CD4-positive, CD25-positive, alpha-beta regulatory T cell (primary cell): Measurements from ENCODE around the gene SLC35F3. TPM values are rescaled to one million over a fixed set of nuclear protein-coding genes. Genes with fewer than 3 reads are reported as not detected.

Experiments
- ATAC-seq, 2 donors: fragments of 150-1000 bp; cut with Tn5 transposase; one replicate each; pipeline ENCODE4 v1.10.0; 2021; ENCODE audit warnings: low read depth in 2 of 2, moderate number of reproducible peaks in 2 of 2, moderate library complexity in 1 of 2
- DNase-seq, 3 donors: peaks; one replicate each; pipeline versions ENCODE4 v3.0.0 to v3.0.0-alpha.2; 2012 to 2022; ENCODE audit warnings: mixed read lengths in 1 of 3
- H3K27ac ChIP-seq: one replicate; pipeline ENCODE4 v1.7.0; 2013; ENCODE audit warnings: mild to moderate bottlenecking, low read length; ENCODE audit not compliant: insufficient read depth, poor library complexity, severe bottlenecking
- H3K27me3 ChIP-seq: one replicate; pipeline ENCODE4 v1.7.0; 2013; ENCODE audit warnings: low read length; ENCODE audit not compliant: control insufficient read depth, insufficient read depth
- H3K36me3 ChIP-seq: one replicate; pipeline ENCODE4 v1.7.0; 2013; ENCODE audit warnings: mild to moderate bottlenecking, low read length, moderate library complexity; ENCODE audit not compliant: control insufficient read depth, insufficient read depth
- H3K4me1 ChIP-seq: 2 replicates; pipeline ENCODE4 v1.7.0; 2013; ENCODE audit warnings: mild to moderate bottlenecking, low read length; ENCODE audit not compliant: insufficient read depth, control insufficient read depth, poor library complexity, severe bottlenecking
- H3K4me3 ChIP-seq: one replicate; pipeline ENCODE4 v1.7.0; 2013; ENCODE audit warnings: low read depth, mild to moderate bottlenecking, low read length, moderate library complexity
- H3K9me3 ChIP-seq, 2 experiments: 1 replicate in 1 of 2; 2 replicates in 1 of 2; pipeline ENCODE4 v1.7.0; 2013; ENCODE audit warnings: low read length in 2 of 2, mild to moderate bottlenecking in 1 of 2, moderate library complexity in 1 of 2; ENCODE audit not compliant: control insufficient read depth in 2 of 2
- H3K27ac Mint-ChIP-seq, 3 donors: one replicate each; pipeline ENCODE4 v1.8.0; 2020 to 2022; ENCODE audit warnings: mild to moderate bottlenecking in 3 of 3, mixed read lengths in 3 of 3, moderate library complexity in 2 of 3
- H3K27me3 Mint-ChIP-seq: one replicate; pipeline ENCODE4 v1.8.0; 2022; ENCODE audit warnings: mild to moderate bottlenecking, mixed read lengths
- H3K36me3 Mint-ChIP-seq: one replicate; pipeline ENCODE4 v1.8.0; 2020; ENCODE audit warnings: mixed read lengths
- H3K4me1 Mint-ChIP-seq, 4 donors: one replicate each; pipeline ENCODE4 v1.8.0; 2020 to 2022; ENCODE audit warnings: mixed read lengths in 4 of 4, mild to moderate bottlenecking in 1 of 4
- H3K4me3 Mint-ChIP-seq, 4 donors: one replicate each; pipeline ENCODE4 v1.8.0; 2020 to 2022; ENCODE audit warnings: mild to moderate bottlenecking in 4 of 4, mixed read lengths in 4 of 4, moderate library complexity in 3 of 4
- H3K9me3 Mint-ChIP-seq, 7 donors: one replicate each; pipeline ENCODE4 v1.8.0; 2020 to 2022; ENCODE audit warnings: mixed read lengths in 7 of 7, mild to moderate bottlenecking in 3 of 7, moderate library complexity in 2 of 7
- polyA plus RNA-seq, 4 donors: library from polyadenylated mRNA; unstranded; fragments of 300-500 nt; fragmentation: Illumina TruSeq; gene quantifications; one replicate each; pipeline ENCODE4 v1.2.3, GENCODE V29; 2021
- total RNA-seq: library from RNA; stranded (reverse); gene quantifications from one replicate; pipeline ENCODE4 v1.2.3, GENCODE V29; 2022

The SLC35F3 gene
- total and polyA plus RNA-seq, 5 donors from 2014 or later, result 0.35 to 1.4 (median 1.3) TPM

DNA sequence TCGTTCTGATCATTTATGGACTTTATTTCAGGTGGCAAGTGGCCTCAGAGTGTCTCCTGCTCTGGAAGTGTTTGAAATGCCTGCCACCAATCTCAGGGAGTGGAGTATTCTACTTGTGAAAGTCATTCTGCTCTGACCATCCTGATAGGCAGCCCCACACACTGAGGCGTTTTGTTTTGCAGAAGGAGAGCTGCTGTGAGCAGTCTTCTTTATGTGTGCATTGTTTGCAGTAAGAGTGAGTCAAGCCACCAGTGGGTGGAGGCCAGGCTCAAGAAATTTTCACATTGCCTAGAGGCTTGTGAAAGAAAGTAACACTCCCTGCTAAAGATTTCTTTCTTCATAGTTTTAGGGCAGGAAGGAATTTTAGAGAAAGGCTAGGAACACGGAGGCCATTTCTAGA, 204.4 kb downstream of the SLC35F3 start:
- H3K4me1 ChIP-seq, result no peaks in the 10 kb centered on the region
- DNase-seq, result no peak
- Mint-ChIP-seq H3K27ac (no peak overlapping the region), H3K4me3 (no peak overlapping the region), H3K27me3 (peaks cover 19% of the 10 kb centered on the region), H3K36me3 (no peaks in the 10 kb centered on the region), H3K9me3 (no peaks in the 10 kb centered on the region), H3K4me1 (no peaks in the 10 kb centered on the region)
- H3K27ac ChIP-seq, result no peak overlapping the region
- no peaks in the 10 kb centered on the region for H3K36me3 ChIP-seq
- H3K9me3 ChIP-seq, result no peaks in the 10 kb centered on the region
- no peak overlapping the region for H3K4me3 ChIP-seq
- H3K27me3 ChIP-seq, result peaks cover 2% of the 10 kb centered on the region
- no peak for ATAC-seq

DNA sequence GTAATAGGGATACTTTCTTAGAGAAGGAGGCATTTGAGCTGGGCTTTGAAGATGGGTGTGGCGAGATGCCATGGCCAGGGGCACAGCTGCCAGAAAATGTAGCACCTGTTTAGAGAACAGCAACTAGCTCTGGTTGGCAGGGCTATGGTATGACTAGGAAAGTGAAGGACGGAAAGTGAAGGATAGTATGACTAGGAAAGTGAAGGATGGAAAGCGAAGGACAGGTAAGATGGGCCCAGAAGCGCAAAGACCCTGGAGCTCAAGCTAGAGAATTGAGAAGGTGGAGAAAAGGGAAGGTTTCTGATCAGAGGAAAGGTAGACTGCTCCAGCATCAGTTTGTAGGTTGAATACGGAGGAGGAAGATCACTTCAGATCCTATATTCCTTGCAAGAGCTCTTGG, 205.4 kb downstream of the SLC35F3 start:
- ATAC-seq (no peak), DNase-seq (no peak)
- peak overlapping the region in 1 of 3 donors; percentile 61 for H3K27ac Mint-ChIP-seq

DNA sequence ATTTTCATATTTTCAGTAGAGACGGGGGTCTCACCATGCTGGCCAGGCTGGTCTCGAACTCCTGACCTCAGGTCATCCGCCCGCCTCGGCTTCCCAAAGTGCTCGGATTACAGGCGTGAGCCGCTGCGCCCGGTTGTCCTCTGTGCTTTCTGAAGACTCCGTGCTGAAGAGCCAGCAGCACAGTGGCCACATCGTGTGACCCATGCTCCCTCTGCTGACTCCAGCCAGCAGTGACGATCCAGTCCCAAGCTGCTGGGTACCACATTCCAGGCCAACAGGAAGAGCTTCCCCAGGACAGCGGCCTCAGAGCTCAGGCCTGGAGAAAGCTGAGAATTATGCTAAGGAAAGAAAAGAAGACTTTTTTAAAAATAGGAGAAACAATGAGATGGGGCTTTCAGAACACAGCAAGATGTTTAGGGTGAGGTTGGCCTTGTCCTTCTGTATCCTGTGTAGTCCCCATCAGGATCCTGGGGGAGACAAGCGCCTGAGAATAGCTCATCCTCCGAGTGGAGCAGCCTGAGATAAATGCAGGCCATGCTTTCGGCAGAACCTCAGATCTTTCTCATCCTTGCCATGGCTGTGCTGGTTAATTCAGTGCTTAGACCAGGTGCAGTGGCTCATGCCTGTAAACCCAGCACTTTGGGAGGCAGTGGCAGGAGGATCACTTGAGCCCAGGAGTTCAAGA, 207.1 kb downstream of the SLC35F3 start:
- Histone ChIP-seq H3K27me3 (peaks cover 6% of the 10 kb centered on the region), H3K4me1 (no peaks in the 10 kb centered on the region), H3K27ac (no peak overlapping the region), H3K36me3 (no peaks in the 10 kb centered on the region), H3K9me3 (no peaks in the 10 kb centered on the region), H3K4me3 (no peak overlapping the region)
- Mint-ChIP-seq H3K4me3 (no peak overlapping the region), H3K27me3 (peaks cover 38% of the 10 kb centered on the region), H3K4me1 (peaks cover 0 to 9% (median 6%) of the 10 kb centered on the region in 4 donors), H3K27ac (no peak overlapping the region), H3K36me3 (no peaks in the 10 kb centered on the region), H3K9me3 (no peaks in the 10 kb centered on the region)
- DNase-seq, result no peak
- ATAC-seq, result no peak

More for the DNA sequence above, 205.4 kb downstream of the SLC35F3 start:
- Histone ChIP-seq H3K4me3 (no peak overlapping the region), H3K4me1 (no peaks in the 10 kb centered on the region), H3K27me3 (peaks cover 2% of the 10 kb centered on the region), H3K9me3 (no peaks in the 10 kb centered on the region), H3K27ac (no peak overlapping the region), H3K36me3 (no peaks in the 10 kb centered on the region)
- H3K9me3 Mint-ChIP-seq, result no peaks in the 10 kb centered on the region
- no peak overlapping the region for H3K4me3 Mint-ChIP-seq
- peaks cover 0 to 7% (median 3%) of the 10 kb centered on the region in 4 donors for H3K4me1 Mint-ChIP-seq
- peaks cover 26% of the 10 kb centered on the region for H3K27me3 Mint-ChIP-seq
- no peaks in the 10 kb centered on the region for H3K36me3 Mint-ChIP-seq

DNA sequence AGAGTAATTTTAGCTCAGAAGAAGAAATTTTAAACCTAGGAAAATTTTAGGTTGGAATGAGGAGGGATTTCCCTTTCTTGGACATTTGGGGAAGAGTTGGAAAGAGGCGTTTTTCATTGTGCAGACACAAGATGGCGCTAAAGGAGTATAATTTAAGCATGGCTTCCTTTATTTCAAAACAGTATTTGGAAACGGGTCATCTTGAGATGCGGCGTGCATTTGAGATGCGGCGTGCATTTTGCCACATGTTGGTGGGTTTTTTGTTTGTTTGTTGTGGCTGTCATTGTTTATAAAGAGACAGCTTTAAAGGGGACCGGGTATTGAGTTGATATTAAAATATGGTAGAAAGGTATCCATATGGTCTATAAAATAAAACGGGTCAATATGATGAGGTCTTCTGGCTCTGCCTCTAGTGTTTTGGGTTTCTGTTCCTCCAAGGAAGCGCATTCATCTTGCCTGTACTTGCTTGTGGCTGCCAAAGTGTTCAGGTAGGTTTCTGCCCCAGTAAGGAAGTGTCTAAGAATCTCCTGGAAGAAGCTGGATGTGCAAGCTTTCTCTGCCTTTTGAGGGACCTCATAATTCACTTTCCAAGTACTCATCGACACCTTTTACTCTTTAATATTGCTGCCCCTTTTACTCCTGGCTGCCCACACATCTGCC, 210.3 kb downstream of the SLC35F3 start:
- Mint-ChIP-seq H3K27ac (no peak overlapping the region), H3K27me3 (peaks cover 34% of the 10 kb centered on the region), H3K4me3 (peak overlapping the region in 1 of 4 donors; percentile 40), H3K36me3 (no peaks in the 10 kb centered on the region), H3K9me3 (no peaks in the 10 kb centered on the region), H3K4me1 (peaks cover 0 to 9% (median 6%) of the 10 kb centered on the region in 4 donors)
- Histone ChIP-seq H3K27ac (no peak overlapping the region), H3K36me3 (no peaks in the 10 kb centered on the region), H3K4me1 (no peaks in the 10 kb centered on the region), H3K4me3 (peak overlapping the region; percentile 10), H3K9me3 (no peaks in the 10 kb centered on the region), H3K27me3 (peaks cover 6% of the 10 kb centered on the region)
- DNase-seq, result peak in 2 of 3 donors; percentile 37 to 57
- no peak for ATAC-seq

DNA sequence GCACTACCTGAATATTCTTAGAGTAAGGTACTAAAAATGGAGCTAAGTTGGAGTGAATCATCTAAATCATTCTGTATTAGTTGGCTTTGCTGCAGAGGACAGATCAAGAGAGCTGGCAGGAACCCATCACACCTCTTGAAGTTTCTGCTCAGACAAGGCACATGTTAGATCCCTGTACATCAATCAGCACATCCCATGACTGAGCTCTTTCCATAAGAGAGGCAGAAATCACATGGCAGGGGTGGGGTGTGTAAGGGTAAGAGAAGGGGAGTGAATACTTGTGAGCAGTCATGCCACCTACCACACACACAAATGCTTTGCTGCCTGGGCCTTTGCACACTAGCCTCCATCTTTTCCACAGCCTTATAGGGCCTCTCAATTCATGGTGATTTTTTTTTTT, 214.4 kb downstream of the SLC35F3 start:
- Histone ChIP-seq H3K36me3 (no peaks in the 10 kb centered on the region), H3K4me1 (no peaks in the 10 kb centered on the region), H3K4me3 (no peak overlapping the region), H3K27me3 (peaks cover 10% of the 10 kb centered on the region), H3K9me3 (peaks cover 0 to 3% of the 10 kb centered on the region in 2 experiments), H3K27ac (no peak overlapping the region)
- peaks cover 0 to 9% (median 6%) of the 10 kb centered on the region in 4 donors for H3K4me1 Mint-ChIP-seq
- DNase-seq (no peak), ATAC-seq (no peak)
- H3K9me3 Mint-ChIP-seq, result peaks cover 0 to 2% (median 0%) of the 10 kb centered on the region in 7 donors
- no peaks in the 10 kb centered on the region for H3K36me3 Mint-ChIP-seq
- peak overlapping the region in 1 of 3 donors; percentile 14 for H3K27ac Mint-ChIP-seq
- no peak overlapping the region for H3K4me3 Mint-ChIP-seq
- H3K27me3 Mint-ChIP-seq, result peaks cover 27% of the 10 kb centered on the region

DNA sequence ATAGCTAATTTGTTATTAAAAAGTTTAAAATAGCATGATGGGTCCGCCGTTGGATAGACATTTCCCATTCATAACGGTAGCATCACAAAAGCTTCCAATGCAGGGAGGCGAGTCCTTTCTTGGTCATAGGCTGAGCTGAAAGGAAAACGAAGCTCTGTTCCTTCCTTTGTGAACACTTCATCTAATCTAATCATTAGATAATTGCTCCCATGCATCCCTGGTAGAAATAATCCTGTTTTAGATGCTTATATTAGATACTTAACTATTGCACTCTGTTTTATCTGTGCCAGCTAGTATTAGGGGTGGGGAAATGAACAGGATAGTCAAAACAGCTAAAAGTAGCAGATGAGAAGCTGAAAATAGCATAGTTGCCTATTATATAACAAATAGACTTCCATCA, 215.0 kb downstream of the SLC35F3 start:
- no peaks in the 10 kb centered on the region for H3K4me1 ChIP-seq
- peaks cover 12% of the 10 kb centered on the region for H3K27me3 ChIP-seq
- no peak for ATAC-seq
- Mint-ChIP-seq H3K27me3 (peaks cover 29% of the 10 kb centered on the region), H3K27ac (no peak overlapping the region), H3K4me1 (peaks cover 0 to 6% (median 6%) of the 10 kb centered on the region in 4 donors), H3K36me3 (no peaks in the 10 kb centered on the region), H3K9me3 (peaks cover 0 to 2% (median 0%) of the 10 kb centered on the region in 7 donors), H3K4me3 (no peak overlapping the region)
- H3K36me3 ChIP-seq, result no peaks in the 10 kb centered on the region
- no peak for DNase-seq
- H3K9me3 ChIP-seq, result peaks cover 0 to 3% of the 10 kb centered on the region in 2 experiments
- H3K4me3 ChIP-seq, result no peak overlapping the region
- no peak overlapping the region for H3K27ac ChIP-seq

DNA sequence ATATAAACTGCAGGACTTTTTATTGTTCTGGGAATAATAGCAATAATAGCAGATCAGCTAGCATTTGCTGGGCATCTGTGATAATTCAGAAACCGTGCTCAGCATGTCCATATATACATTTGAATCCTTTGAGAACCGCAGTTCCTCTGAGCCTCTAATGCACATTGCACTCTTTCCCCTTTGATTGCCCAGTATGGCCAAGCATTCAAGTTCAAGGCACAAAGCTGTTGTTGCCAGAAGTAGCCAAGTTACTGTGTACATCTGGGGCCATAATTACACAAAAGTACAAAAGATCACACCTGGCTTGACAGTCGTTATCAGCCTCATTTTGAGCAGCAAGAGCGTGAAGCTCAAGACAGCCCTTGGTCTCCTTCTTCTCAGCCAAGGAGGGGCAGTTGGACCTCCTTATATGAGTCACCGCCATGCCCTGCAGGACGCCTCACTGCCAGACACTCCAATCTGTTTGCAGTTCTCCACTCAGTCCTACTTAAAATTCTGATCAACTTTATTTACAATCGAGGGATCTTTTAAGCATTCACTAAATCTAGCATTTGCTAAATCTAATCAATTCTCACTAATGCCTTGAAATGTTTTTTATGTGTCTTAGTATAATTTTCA, 216.0 kb downstream of the SLC35F3 start:
- no peak overlapping the region for H3K27ac ChIP-seq
- no peaks in the 10 kb centered on the region for H3K4me1 ChIP-seq
- Mint-ChIP-seq H3K27ac (no peak overlapping the region), H3K9me3 (peaks cover 0 to 2% (median 0%) of the 10 kb centered on the region in 7 donors), H3K36me3 (no peaks in the 10 kb centered on the region), H3K4me3 (no peak overlapping the region), H3K4me1 (no peaks in the 10 kb centered on the region), H3K27me3 (peaks cover 23% of the 10 kb centered on the region)
- DNase-seq (no peak), ATAC-seq (no peak)
- H3K9me3 ChIP-seq, result peaks cover 0 to 3% of the 10 kb centered on the region in 2 experiments
- H3K27me3 ChIP-seq, result peaks cover 18% of the 10 kb centered on the region
- H3K36me3 ChIP-seq, result no peaks in the 10 kb centered on the region
- H3K4me3 ChIP-seq, result no peak overlapping the region
